SK-N-SH (cell line): ENCODE data around the gene MAPK11. TPM values are rescaled to one million over a fixed set of nuclear protein-coding genes. Genes with fewer than 3 reads are reported as not detected.

Experiments used
- CTCF ChIA-PET: fragments of 300-600, 350-600 bp; formaldehyde crosslinking; extraction: SDS; loops from one replicate; lab custom pipeline; 2021; lab: Yijun Ruan, JAX
- POLR2A ChIA-PET: fragments of 350-600 bp; sonication (Branson Sonifier 250); formaldehyde crosslinking; extraction: SDS; loops from one replicate; lab custom pipeline; 2020; ENCODE audit warnings: antibody characterized with exemption, inconsistent platforms; lab: Yijun Ruan, JAX
- DNase-seq: peaks from one replicate; pipeline ENCODE4 v3.0.0; 2012
- H2AFZ ChIP-seq: fragments of 200-600 bp; sonication (generic); 2 replicates; pipeline ENCODE4 v1.8.1; 2016; ENCODE audit warnings: antibody characterized with exemption, mild to moderate bottlenecking, low read depth
- H3F3A ChIP-seq: fragments of 200-600 bp; sonication (generic); replicated peaks from 2 replicates; pipeline ENCODE3; 2016; ENCODE audit warnings: antibody characterized with exemption, mild to moderate bottlenecking; ENCODE audit not compliant: insufficient read depth
- H3K27ac ChIP-seq, 2 experiments: fragments of 200-500 bp in 1 of 2; fragments of 200-600 bp in 1 of 2; sonication (Bioruptor generic) in 1 of 2; sonication (generic), shearing (Covaris generic) in 1 of 2; 2 replicates each; pipeline versions ENCODE4 v1.5.1 to v1.6.1; 2014 to 2016; ENCODE audit warnings: low read depth in 2 of 2, inconsistent platforms in 1 of 2, low read length in 1 of 2, mild to moderate bottlenecking in 1 of 2, mixed read lengths in 1 of 2
- H3K27me3 ChIP-seq: fragments of 200-600 bp; sonication (generic), shearing (Covaris generic); 2 replicates; pipeline ENCODE4 v1.6.1; 2016; ENCODE audit warnings: mixed run types; ENCODE audit not compliant: insufficient read depth
- H3K36me3 ChIP-seq, 2 experiments: fragments of 200-500 bp in 1 of 2; fragments of 200-600 bp in 1 of 2; sonication (Bioruptor generic) in 1 of 2; sonication (generic) in 1 of 2; replicated peaks in 1 of 2; 2 replicates each; pipeline versions ENCODE3 to v1.5.1; 2014 to 2016; ENCODE audit warnings: low read length in 1 of 2, mild to moderate bottlenecking in 1 of 2; ENCODE audit not compliant: insufficient read depth in 2 of 2, control insufficient read depth in 1 of 2
- H3K4me1 ChIP-seq, 2 experiments: fragments of 200-500 bp in 1 of 2; fragments of 200-600 bp in 1 of 2; sonication (Bioruptor generic) in 1 of 2; sonication (generic), shearing (Covaris generic) in 1 of 2; 2 replicates each; pipeline versions ENCODE4 v1.5.1 to v1.6.1; 2014 to 2016; ENCODE audit warnings: low read depth in 1 of 2, low read length in 1 of 2, mixed run types in 1 of 2; ENCODE audit not compliant: insufficient read depth in 2 of 2, control insufficient read depth in 1 of 2
- H3K4me2 ChIP-seq: fragments of 200-600 bp; sonication (generic), shearing (Covaris generic); 2 replicates; pipeline ENCODE4 v1.6.1; 2017; ENCODE audit warnings: mixed run types
- H3K4me3 ChIP-seq, 2 experiments: fragments of 200-500 bp in 1 of 2; fragments of 200-600 bp in 1 of 2; sonication (Bioruptor generic) in 1 of 2; sonication (generic), shearing (Covaris generic) in 1 of 2; 2 replicates each; pipeline versions ENCODE4 v1.5.1 to v1.8.1; 2014 to 2016; ENCODE audit warnings: low read depth in 2 of 2, inconsistent platforms in 1 of 2, low read length in 1 of 2, mild to moderate bottlenecking in 1 of 2, mixed read lengths in 1 of 2, moderate library complexity in 1 of 2
- H3K79me2 ChIP-seq: fragments of 200-600 bp; sonication (generic); 2 replicates; pipeline ENCODE4 v1.8.1; 2017; ENCODE audit warnings: mild to moderate bottlenecking; ENCODE audit not compliant: insufficient read depth
- H3K9ac ChIP-seq: fragments of 200-600 bp; sonication (generic); 2 replicates; pipeline ENCODE4 v1.6.1; 2017; ENCODE audit warnings: mixed run types
- H3K9me2 ChIP-seq: fragments of 200-600 bp; sonication (generic); 2 replicates; pipeline ENCODE4 v1.6.1; 2017; ENCODE audit warnings: mixed run types
- H3K9me3 ChIP-seq: fragments of 200-600 bp; sonication (generic); 2 replicates; pipeline ENCODE4 v1.6.1; 2017; ENCODE audit warnings: mixed run types, mild to moderate bottlenecking, moderate library complexity
- H4K20me1 ChIP-seq: fragments of 200-600 bp; sonication (generic); 2 replicates; pipeline ENCODE4 v1.6.1; 2017; ENCODE audit warnings: mild to moderate bottlenecking, mixed run types; ENCODE audit not compliant: insufficient read depth
- NRF1 ChIP-seq: IDR thresholded peaks from 2 replicates; pipeline ENCODE4 v1.6.1; 2012; ENCODE audit warnings: low read depth, mild to moderate bottlenecking, low read length
- RAD21 ChIP-seq: IDR thresholded peaks from 2 replicates; pipeline ENCODE4 v1.6.1; 2012; ENCODE audit warnings: mild to moderate bottlenecking, low read length
- SMC3 ChIP-seq: IDR thresholded peaks from 2 replicates; pipeline ENCODE4 v1.6.1; 2012; ENCODE audit warnings: low read depth, low read length, improper control_type of control experiment
- TEAD4 ChIP-seq: IDR thresholded peaks from 2 replicates; pipeline ENCODE4 v1.4.0; 2012; ENCODE audit warnings: mild to moderate bottlenecking, borderline replicate concordance; ENCODE audit not compliant: insufficient read depth
- WGBS: methylation state at CpG from one replicate; pipeline ENCODE4 v1.1.6; 2017; ENCODE audit warnings: low lambda C conversion rate; 5-methylcytosine and 5-hydroxymethylcytosine counted together
- polyA plus RNA-seq, 3 experiments: library from polyadenylated mRNA; depleted of rRNA; stranded (reverse); fragments of >200 nt; gene quantifications; 2 replicates each; pipeline ENCODE4 v1.2.3, GENCODE V29; 2012
- TF ChIP-seq, protein P1 (sequence below): fragments of 200-600 bp; sonication (generic); IDR thresholded peaks from 2 replicates; pipeline ENCODE4 v1.6.1; 2017; ENCODE audit warnings: antibody characterized with exemption, mild to moderate bottlenecking, moderate library complexity

Gene MAPK11
- polyA plus RNA-seq, 1 of the 3 experiments (the other 2 are of a cell fraction) = 36.0 TPM

DNA sequence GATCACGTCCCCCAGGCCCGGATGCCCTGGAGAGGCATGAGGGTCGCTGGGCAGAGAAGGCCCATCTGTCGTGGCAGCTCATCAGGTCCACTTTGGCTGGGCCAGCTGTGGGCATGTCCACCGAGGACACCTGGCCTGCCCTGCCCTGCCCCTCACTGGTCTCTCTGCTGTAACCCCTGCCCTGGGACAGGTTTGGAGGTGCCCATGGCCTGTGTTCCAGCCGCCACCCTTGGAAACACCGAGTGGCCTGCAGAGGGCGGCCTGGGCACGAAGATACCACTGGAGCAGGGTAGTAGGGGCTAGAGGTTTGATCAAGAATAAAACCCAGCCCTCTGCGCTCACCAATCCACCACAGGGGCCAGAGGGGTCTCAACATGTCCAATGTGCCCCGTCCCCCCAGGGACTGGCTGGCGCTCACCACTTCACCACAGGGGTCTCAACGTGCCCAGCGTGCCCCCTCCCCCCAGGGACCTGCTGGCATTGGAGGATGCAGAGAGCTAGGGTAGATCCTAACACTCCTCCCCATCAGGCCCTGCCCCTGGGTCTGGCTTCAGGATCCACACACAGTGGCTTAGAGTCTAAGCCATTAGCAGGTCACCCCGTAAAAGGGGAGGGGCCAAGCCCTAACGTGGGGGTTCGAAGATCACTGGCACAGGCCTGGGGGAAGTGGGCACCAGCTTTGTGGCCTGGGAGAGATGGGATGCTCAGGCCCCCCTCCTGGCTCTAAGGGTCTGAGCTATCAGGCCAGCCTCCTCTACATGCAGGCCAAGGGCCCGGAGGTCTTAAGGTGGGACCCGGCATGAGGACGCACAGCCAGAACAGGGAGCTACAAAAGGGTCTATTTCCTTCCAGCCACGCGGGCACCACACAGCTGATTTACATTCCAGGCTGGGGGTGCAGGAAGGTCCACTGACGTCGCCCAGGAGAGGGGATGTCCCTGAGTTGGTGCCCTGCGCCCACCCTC lies 17.8 kb downstream of the MAPK11 start:
- H3K4me3 ChIP-seq = no peak overlapping the region; a peak in 2 of 4 replicates
- H2AFZ ChIP-seq = no peak overlapping the region
- POLR2A ChIA-PET = interaction anchor here (0.7 to 2.1 kb wide), 2 partner anchors 11 to 74 kb away, joined by 4 to 10 read pairs; partner anchors contain the start of gene DENND6B
- H3K4me1 ChIP-seq = peaks cover 5 to 43% of the 10 kb centered on the region in 2 experiments; a peak in 2 of 4 replicates
- CTCF ChIA-PET = interaction anchor here (0.7 to 4.3 kb wide), 24 partner anchors 9 to 369 kb away, joined by 3 to 72 read pairs (median 4); partner anchors contain the start of genes DENND6B, MAPK11, MAPK12 and SCO2
- no peaks in the 10 kb centered on the region for H3K9me2 ChIP-seq
- 72% methylated on average over 12 of the region's 25 CpGs for WGBS
- peaks cover 20% of the 10 kb centered on the region for H3F3A ChIP-seq
- no peak for TF ChIP-seq NRF1
- peak; percentile 77 for TF ChIP-seq RAD21
- TF ChIP-seq, protein P1, sequence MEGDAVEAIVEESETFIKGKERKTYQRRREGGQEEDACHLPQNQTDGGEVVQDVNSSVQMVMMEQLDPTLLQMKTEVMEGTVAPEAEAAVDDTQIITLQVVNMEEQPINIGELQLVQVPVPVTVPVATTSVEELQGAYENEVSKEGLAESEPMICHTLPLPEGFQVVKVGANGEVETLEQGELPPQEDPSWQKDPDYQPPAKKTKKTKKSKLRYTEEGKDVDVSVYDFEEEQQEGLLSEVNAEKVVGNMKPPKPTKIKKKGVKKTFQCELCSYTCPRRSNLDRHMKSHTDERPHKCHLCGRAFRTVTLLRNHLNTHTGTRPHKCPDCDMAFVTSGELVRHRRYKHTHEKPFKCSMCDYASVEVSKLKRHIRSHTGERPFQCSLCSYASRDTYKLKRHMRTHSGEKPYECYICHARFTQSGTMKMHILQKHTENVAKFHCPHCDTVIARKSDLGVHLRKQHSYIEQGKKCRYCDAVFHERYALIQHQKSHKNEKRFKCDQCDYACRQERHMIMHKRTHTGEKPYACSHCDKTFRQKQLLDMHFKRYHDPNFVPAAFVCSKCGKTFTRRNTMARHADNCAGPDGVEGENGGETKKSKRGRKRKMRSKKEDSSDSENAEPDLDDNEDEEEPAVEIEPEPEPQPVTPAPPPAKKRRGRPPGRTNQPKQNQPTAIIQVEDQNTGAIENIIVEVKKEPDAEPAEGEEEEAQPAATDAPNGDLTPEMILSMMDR = peak; percentile 73
- peak; percentile 79 for TF ChIP-seq SMC3
- peaks cover 3 to 37% of the 10 kb centered on the region in 2 experiments for H3K36me3 ChIP-seq
- 0 out of 2 replicates have a peak, but pooled peaks cover 7% of the 10 kb centered on the region for H4K20me1 ChIP-seq
- DNase-seq = peak; percentile 83
- H3K4me2 ChIP-seq = peak overlapping the region; percentile 99; the same call in 1 of the 2 replicates
- no peak overlapping the region for H3K9ac ChIP-seq
- H3K27me3 ChIP-seq = no peaks in the 10 kb centered on the region
- H3K79me2 ChIP-seq = peaks cover 17% of the 10 kb centered on the region; the same call in 1 of the 2 replicates
- peak overlapping the region in 1 of 2 experiments; percentile 69; a peak in 2 of 4 replicates for H3K27ac ChIP-seq
- H3K9me3 ChIP-seq = no peaks in the 10 kb centered on the region

DNA sequence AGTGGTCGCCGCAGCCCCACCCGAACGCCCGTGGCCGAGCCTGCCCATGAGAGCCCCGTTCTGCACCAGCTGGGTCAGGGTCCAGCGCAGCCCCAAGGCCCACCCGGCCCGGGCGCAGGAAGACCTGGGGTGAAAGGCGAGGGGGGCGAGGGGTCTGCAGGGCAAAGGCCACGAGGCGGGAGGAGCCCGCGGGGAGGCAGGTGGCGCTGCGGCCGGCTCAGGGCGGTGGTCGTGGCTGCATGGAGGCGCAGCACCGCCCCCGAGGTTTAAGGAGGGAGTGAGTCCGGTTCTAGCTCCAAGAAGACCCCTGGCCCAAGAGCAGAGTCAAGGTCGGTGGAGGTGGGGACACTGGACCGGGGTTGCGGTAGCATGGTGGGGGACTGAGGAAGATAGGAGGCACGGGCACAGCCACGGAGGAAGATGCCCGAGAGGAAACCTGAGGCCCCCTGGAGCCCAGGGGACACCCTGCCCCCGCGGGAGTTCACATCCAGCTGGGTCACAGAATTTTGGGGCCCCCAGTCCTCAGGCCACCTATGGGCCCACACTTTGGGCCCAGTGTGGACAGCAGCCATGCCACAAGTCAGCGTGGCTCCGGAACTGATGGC lies 18.6 kb downstream of the MAPK11 start:
- Histone ChIP-seq H3K9ac (peak overlapping the region; percentile 92; the same call in 1 of the 2 replicates), H3K4me2 (peak overlapping the region; percentile 99)
- 28% methylated on average over 18 of the region's 36 CpGs for WGBS

More for the DNA sequence above, 18.6 kb downstream of the MAPK11 start:
- Histone ChIP-seq H3K9me2 (no peaks in the 10 kb centered on the region), H3K36me3 (peaks cover 5 to 31% of the 10 kb centered on the region in 2 experiments), H2AFZ (no peak overlapping the region), H3K4me1 (peaks cover 5 to 46% of the 10 kb centered on the region in 2 experiments; a peak in 2 of 4 replicates), H3K79me2 (peaks cover 21% of the 10 kb centered on the region; the same call in 1 of the 2 replicates), H3K4me3 (peak overlapping the region; percentile 80 to 89; a peak in 3 of 4 replicates), H3K9me3 (no peaks in the 10 kb centered on the region), H3K27ac (peak overlapping the region in 1 of 2 experiments; percentile 69; a peak in 2 of 4 replicates), H4K20me1 (0 out of 2 replicates have a peak, but pooled peaks cover 7% of the 10 kb centered on the region), H3F3A (peaks cover 27% of the 10 kb centered on the region), H3K27me3 (no peaks in the 10 kb centered on the region)
- no peak for TF ChIP-seq TEAD4
- DNase-seq = no peak
- POLR2A ChIA-PET = interaction anchor here (0.9 to 2.1 kb wide), 2 partner anchors 11 to 18 kb away, joined by 4 to 10 read pairs; no protein-coding TSS in a partner anchor
- CTCF ChIA-PET = interaction anchor here (0.6 to 4.3 kb wide), 22 partner anchors 10 to 435 kb away, joined by 3 to 72 read pairs (median 4); partner anchors contain the start of genes DENND6B, MAPK11, MAPK12 and SCO2
